Thyroid gland (tissue), 4 donors: ENCODE measurements around the gene NRK.

ENCODE experiments used
- CTCF ChIP-seq, 6 experiments: fragments of 200-600 bp in 3 of 6; fragments of 450-650 bp in 3 of 6; sonication (generic) in 3 of 6; IDR thresholded peaks; one replicate each; pipeline ENCODE4 v1.5.1; 2016 to 2019; ENCODE audit warnings: antibody characterized with exemption in 6 of 6, mild to moderate bottlenecking in 2 of 6, inconsistent platforms in 1 of 6, moderate library complexity in 1 of 6
- POLR2A ChIP-seq, 2 donors: fragments of 450-650 bp; IDR thresholded peaks; one replicate each; pipeline ENCODE4 v1.6.1; 2017; ENCODE audit warnings: antibody characterized with exemption in 2 of 2, mild to moderate bottlenecking in 2 of 2, moderate library complexity in 1 of 2

- TF ChIP-seq CTCF (IDR thresholded peaks at IDR 0.05) = no peak
- TF ChIP-seq POLR2A (IDR thresholded peaks at IDR 0.05) = no peak
These were observed 177.9 kb downstream of the NRK start for GRCh38 chrX:106000203-106000602.
